DND-41 (cell line): ENCODE results near the gene SMIM32.

ENCODE experiments used
- ATAC-seq: fragments of 200-7000 bp; cut with Tn5 transposase; 3 replicates; pipeline ENCODE4 v1.9.1; 2021; ENCODE audit warnings: low read depth; ENCODE audit not compliant: insufficient read depth
- DNase-seq: peaks from one replicate; pipeline ENCODE4 v3.0.0-alpha.2; 2020
- H2AFZ ChIP-seq: 2 replicates; pipeline ENCODE4 v1.6.0; 2012; ENCODE audit warnings: low read depth, low read length
- H3K27ac ChIP-seq: 2 replicates; pipeline ENCODE4 v1.5.1; 2012; ENCODE audit warnings: low read length, inconsistent platforms
- H3K27me3 ChIP-seq: fragments of 200-600 bp; sonication (generic); 2 replicates; pipeline ENCODE4 v1.6.0; 2012; ENCODE audit warnings: low read length, mild to moderate bottlenecking, inconsistent platforms; ENCODE audit not compliant: insufficient read depth, poor library complexity
- H3K36me3 ChIP-seq: 2 replicates; pipeline ENCODE4 v1.5.1; 2012; ENCODE audit warnings: low read length, inconsistent platforms; ENCODE audit not compliant: insufficient read depth
- H3K4me1 ChIP-seq: 2 replicates; pipeline ENCODE4 v1.5.1; 2012; ENCODE audit warnings: mild to moderate bottlenecking, low read length; ENCODE audit not compliant: insufficient read depth
- H3K4me2 ChIP-seq: 2 replicates; pipeline ENCODE4 v1.6.0; 2012; ENCODE audit warnings: mild to moderate bottlenecking, moderate library complexity, low read length, inconsistent platforms; ENCODE audit not compliant: insufficient read depth
- H3K4me3 ChIP-seq, 2 experiments: fragments of 200-600 bp in 1 of 2; shearing (Covaris generic) in 1 of 2; 2 replicates each; pipeline ENCODE4 v1.5.1; 2012 to 2016; ENCODE audit warnings: inconsistent platforms in 2 of 2, low read length in 2 of 2, mild to moderate bottlenecking in 2 of 2, low read depth in 1 of 2, moderate library complexity in 1 of 2
- H3K79me2 ChIP-seq: 2 replicates; pipeline ENCODE4 v1.6.0; 2012; ENCODE audit warnings: low read length, inconsistent platforms; ENCODE audit not compliant: insufficient read depth
- H3K9ac ChIP-seq: 2 replicates; pipeline ENCODE4 v1.6.0; 2012; ENCODE audit warnings: low read depth, mild to moderate bottlenecking, inconsistent platforms, low read length, moderate library complexity
- H3K9me3 ChIP-seq: 2 replicates; pipeline ENCODE4 v1.5.1; 2012; ENCODE audit warnings: low read length, moderate library complexity, mild to moderate bottlenecking, inconsistent platforms; ENCODE audit not compliant: insufficient read depth, severe bottlenecking
- H4K20me1 ChIP-seq: 2 replicates; pipeline ENCODE4 v1.6.0; 2012; ENCODE audit warnings: low read length; ENCODE audit not compliant: insufficient read depth
- EZH2 ChIP-seq: IDR thresholded peaks from 3 replicates; pipeline ENCODE4 v1.6.1; 2012; ENCODE audit warnings: borderline replicate concordance, low read depth, mild to moderate bottlenecking, moderate library complexity, low read length, inconsistent platforms; ENCODE audit not compliant: severe bottlenecking
- TF ChIP-seq, protein P1 (sequence below): IDR thresholded peaks from 2 replicates; pipeline ENCODE4 v1.5.1; 2012; ENCODE audit warnings: borderline replicate concordance, low read length, moderate library complexity, mild to moderate bottlenecking; ENCODE audit not compliant: poor library complexity, severe bottlenecking; ENCODE audit errors: extremely low read depth

SMIM32 gene

DNA sequence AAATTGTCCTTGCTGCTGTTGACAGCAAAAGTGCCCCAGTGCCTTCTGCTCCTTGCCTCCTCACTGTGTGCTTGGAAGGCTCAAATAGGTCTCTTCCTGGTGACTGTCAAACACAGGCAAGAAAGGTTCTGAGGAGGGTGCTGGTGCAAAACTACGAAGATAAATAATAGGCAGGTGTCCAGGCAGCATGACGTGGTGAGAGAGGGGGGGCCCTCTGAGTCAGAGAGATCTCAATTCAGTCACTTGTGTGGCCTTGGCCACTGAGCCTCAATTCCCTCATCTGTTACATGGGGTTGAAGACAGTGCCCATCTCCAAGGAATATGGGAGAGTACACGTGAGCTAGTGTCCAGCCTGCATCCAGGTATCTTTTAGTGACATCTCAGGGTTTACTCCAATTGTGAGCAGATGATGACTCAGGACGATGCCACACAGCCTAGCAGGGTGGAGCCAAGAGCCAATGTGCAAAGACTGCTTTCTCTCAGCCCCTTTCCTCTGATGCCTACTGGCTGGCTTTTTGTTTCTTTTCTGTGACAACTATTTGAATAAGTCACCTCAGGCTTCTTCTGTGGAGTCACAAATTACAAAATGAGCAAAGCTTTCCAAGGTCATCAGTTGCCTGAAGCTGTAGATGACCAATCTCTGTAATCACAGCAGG lies 29.7 kb upstream of the SMIM32 start:
- Histone ChIP-seq H3K36me3 (no peaks in the 10 kb centered on the region), H4K20me1 (no peaks in the 10 kb centered on the region), H3K4me1 (no peaks in the 10 kb centered on the region), H3K9me3 (no peaks in the 10 kb centered on the region), H3K9ac (no peak overlapping the region), H3K79me2 (no peaks in the 10 kb centered on the region), H3K4me3 (no peak overlapping the region), H3K4me2 (no peak overlapping the region), H3K27ac (no peak overlapping the region), H3K27me3 (peaks cover 9% of the 10 kb centered on the region), H2AFZ (no peak overlapping the region)
- TF ChIP-seq EZH2 = no peak
- TF ChIP-seq, protein P1, sequence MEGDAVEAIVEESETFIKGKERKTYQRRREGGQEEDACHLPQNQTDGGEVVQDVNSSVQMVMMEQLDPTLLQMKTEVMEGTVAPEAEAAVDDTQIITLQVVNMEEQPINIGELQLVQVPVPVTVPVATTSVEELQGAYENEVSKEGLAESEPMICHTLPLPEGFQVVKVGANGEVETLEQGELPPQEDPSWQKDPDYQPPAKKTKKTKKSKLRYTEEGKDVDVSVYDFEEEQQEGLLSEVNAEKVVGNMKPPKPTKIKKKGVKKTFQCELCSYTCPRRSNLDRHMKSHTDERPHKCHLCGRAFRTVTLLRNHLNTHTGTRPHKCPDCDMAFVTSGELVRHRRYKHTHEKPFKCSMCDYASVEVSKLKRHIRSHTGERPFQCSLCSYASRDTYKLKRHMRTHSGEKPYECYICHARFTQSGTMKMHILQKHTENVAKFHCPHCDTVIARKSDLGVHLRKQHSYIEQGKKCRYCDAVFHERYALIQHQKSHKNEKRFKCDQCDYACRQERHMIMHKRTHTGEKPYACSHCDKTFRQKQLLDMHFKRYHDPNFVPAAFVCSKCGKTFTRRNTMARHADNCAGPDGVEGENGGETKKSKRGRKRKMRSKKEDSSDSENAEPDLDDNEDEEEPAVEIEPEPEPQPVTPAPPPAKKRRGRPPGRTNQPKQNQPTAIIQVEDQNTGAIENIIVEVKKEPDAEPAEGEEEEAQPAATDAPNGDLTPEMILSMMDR = no peak
- DNase-seq = no peak
- ATAC-seq = no peak

DNA sequence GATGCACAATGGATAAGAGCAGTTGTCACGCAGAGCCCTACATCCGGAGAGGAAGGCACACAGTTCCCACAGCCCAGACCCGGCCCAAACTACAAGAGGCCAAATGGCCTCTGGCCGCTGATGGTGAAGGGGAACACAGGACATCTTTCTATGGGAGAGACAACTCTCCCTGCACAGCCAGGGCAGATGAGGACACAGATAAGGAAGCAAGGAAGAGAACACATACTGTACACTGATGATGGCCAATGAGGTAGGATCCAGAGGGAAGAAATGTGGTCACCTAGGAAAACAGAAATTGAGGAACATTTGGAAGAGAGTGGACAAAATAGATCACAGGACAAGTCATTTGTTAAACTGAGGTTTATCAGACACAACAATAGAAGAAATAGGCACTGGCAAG lies 28.4 kb upstream of the SMIM32 start:
- H3K27me3 ChIP-seq = peaks cover 3% of the 10 kb centered on the region

DNA sequence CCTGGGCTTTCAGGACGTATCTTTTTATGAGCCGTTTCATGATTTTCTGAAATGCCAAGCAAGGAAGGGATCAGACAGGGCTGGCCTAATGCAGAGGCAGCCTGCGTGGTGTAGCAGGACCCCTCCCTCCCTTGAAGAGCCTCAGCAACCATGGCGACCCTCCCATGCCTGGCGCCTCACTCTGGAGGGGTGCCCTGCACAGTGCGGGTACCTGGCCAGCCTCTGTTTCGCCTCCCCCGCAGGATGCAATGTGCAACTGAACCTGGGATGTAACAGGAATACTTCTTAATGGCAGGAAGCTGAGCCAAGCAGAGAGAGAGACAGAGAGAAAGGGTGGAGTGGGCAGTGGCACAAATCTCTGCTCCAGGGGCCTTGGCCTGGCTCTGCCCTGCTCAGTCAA lies 23.3 kb upstream of the SMIM32 start:
- no peaks in the 10 kb centered on the region for H3K4me1 ChIP-seq
- H2AFZ ChIP-seq = no peak overlapping the region
- DNase-seq (no peak), ATAC-seq (no peak)
- TF ChIP-seq EZH2 = no peak
- TF ChIP-seq, protein P1 = no peak
- no peak overlapping the region for H3K27ac ChIP-seq
- no peaks in the 10 kb centered on the region for H3K79me2 ChIP-seq
- H3K4me2 ChIP-seq = no peak overlapping the region
- no peak overlapping the region for H3K9ac ChIP-seq
- H3K36me3 ChIP-seq = no peaks in the 10 kb centered on the region
- H3K27me3 ChIP-seq = no peaks in the 10 kb centered on the region
- no peaks in the 10 kb centered on the region for H3K9me3 ChIP-seq
- H4K20me1 ChIP-seq = no peaks in the 10 kb centered on the region
- H3K4me3 ChIP-seq = no peak overlapping the region

More for the DNA sequence above, 28.4 kb upstream of the SMIM32 start:
- Histone ChIP-seq H3K36me3 (no peaks in the 10 kb centered on the region), H3K4me2 (no peak overlapping the region), H3K9ac (no peak overlapping the region), H2AFZ (no peak overlapping the region), H4K20me1 (no peaks in the 10 kb centered on the region), H3K9me3 (no peaks in the 10 kb centered on the region), H3K4me1 (no peaks in the 10 kb centered on the region), H3K79me2 (no peaks in the 10 kb centered on the region), H3K4me3 (no peak overlapping the region), H3K27ac (no peak overlapping the region)
- TF ChIP-seq, protein P1 = no peak
- no peak for TF ChIP-seq EZH2
- ATAC-seq (no peak), DNase-seq (no peak)

DNA sequence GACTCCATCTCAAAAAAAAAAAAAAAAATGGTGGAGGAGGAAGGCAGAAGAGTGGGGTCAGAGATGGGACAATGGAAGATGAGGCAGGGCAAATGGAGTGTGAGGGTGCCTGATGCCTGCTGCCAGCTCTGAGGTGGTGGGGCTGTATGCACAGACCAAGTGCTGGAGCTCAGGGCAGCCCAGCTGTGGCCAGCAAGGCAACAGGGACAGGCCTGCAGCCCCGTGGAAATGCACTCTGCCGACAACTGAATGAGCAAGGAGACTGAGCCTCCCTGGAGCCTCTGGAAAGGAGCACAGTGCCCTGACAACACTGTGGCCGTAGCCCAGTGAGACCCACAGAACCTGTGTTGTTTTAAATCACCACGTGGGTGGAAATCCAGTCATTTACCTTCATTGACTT lies 22.9 kb upstream of the SMIM32 start:
- Histone ChIP-seq H3K4me2 (no peak overlapping the region), H2AFZ (no peak overlapping the region), H3K27me3 (no peaks in the 10 kb centered on the region), H3K27ac (no peak overlapping the region), H3K9me3 (no peaks in the 10 kb centered on the region), H3K9ac (no peak overlapping the region), H3K79me2 (no peaks in the 10 kb centered on the region), H3K36me3 (no peaks in the 10 kb centered on the region), H3K4me1 (no peaks in the 10 kb centered on the region), H3K4me3 (no peak overlapping the region), H4K20me1 (no peaks in the 10 kb centered on the region)
- DNase-seq (no peak), ATAC-seq (no peak)
- no peak for TF ChIP-seq EZH2
- TF ChIP-seq, protein P1 = no peak
